ENCODE measurements around the gene F2R. TPM values are rescaled to one million over a fixed set of nuclear protein-coding genes. Genes with fewer than 3 reads are reported as not detected.

Gene F2R
- total RNA-seq, 2 experiments from 2014 or later, result 2.5 to 3.5 TPM

GRCh38 chr5:76716456-76717157 is 681 bp downstream of the F2R start:
- ATAC-seq, result no peak
- TF ChIP-seq CTCF (IDR thresholded peaks at IDR 0.05), result no peak
- intact Hi-C loops (cut with micrococcal nuclease), result no loop called here

GRCh38 chr5:76717222-76718083 is 1.5 kb downstream of the F2R start:
- TF ChIP-seq CTCF (IDR thresholded peaks at IDR 0.05), result no peak
- Mint-ChIP-seq H3K4me1 (ENCODE audit: low read depth) (peaks cover 24% of the 10 kb centered on the region), H3K9me3 (no peaks in the 10 kb centered on the region), H3K27me3 (peaks cover 42% of the 10 kb centered on the region), H3K36me3 (ENCODE audit: low read depth) (no peaks in the 10 kb centered on the region), H3K4me3 (peak overlapping the region; percentile 73), H3K27ac (no peak overlapping the region)
- DNase-seq (no peak), ATAC-seq (no peak)
- CTCF ChIA-PET, result interaction anchor here (1.0 to 5.9 kb wide), 4 partner anchors 8 to 116 kb away, joined by 3 to 23 read pairs (median 8); no protein-coding TSS in a partner anchor
- POLR2A ChIA-PET, result interaction anchor here (0.6 to 1.6 kb wide), 2 partner anchors 22 to 134 kb away, joined by 3 to 4 read pairs; no protein-coding TSS in a partner anchor
- intact Hi-C loops (cut with micrococcal nuclease), result no loop called here

More at GRCh38 chr5:76716456-76717157, 681 bp downstream of the F2R start:
- peak; percentile 42 for DNase-seq
- CTCF ChIA-PET, result interaction anchor here (1.0 to 5.9 kb wide), 4 partner anchors 9 to 115 kb away, joined by 3 to 23 read pairs (median 4); no protein-coding TSS in a partner anchor
- POLR2A ChIA-PET, result interaction anchor here (0.6 to 1.6 kb wide), 2 partner anchors 23 to 133 kb away, joined by 3 to 4 read pairs; no protein-coding TSS in a partner anchor
- peaks cover 42% of the 10 kb centered on the region for H3K27me3 Mint-ChIP-seq
- peaks cover 25% of the 10 kb centered on the region for H3K4me1 Mint-ChIP-seq (ENCODE audit: low read depth)
- no peaks in the 10 kb centered on the region for H3K36me3 Mint-ChIP-seq (ENCODE audit: low read depth)
- no peaks in the 10 kb centered on the region for H3K9me3 Mint-ChIP-seq
- H3K27ac Mint-ChIP-seq, result no peak overlapping the region
- peak overlapping the region; percentile 73 for H3K4me3 Mint-ChIP-seq

GRCh38 chr5:76718381-76718832 is 2.5 kb downstream of the F2R start:
- intact Hi-C loops (cut with micrococcal nuclease), result no loop called here
- no peak for ATAC-seq
- H3K27me3 Mint-ChIP-seq, result peaks cover 40% of the 10 kb centered on the region
- ChIA-PET CTCF (interaction anchor here (1.1 to 2.6 kb wide), 2 partner anchors 25 to 56 kb away, joined by 3 to 12 read pairs; no protein-coding TSS in a partner anchor), POLR2A (interaction anchor here (1.1 to 1.7 kb wide), 3 partner anchors 13 to 17 kb away, joined by 3 to 4 read pairs (median 3); no protein-coding TSS in a partner anchor)
- DNase-seq, result no peak
- no peaks in the 10 kb centered on the region for H3K36me3 Mint-ChIP-seq (ENCODE audit: low read depth)
- TF ChIP-seq CTCF (IDR thresholded peaks at IDR 0.05), result no peak
- H3K9me3 Mint-ChIP-seq, result no peaks in the 10 kb centered on the region
- H3K27ac Mint-ChIP-seq, result no peak overlapping the region
- no peak overlapping the region for H3K4me3 Mint-ChIP-seq
- peaks cover 24% of the 10 kb centered on the region for H3K4me1 Mint-ChIP-seq (ENCODE audit: low read depth)

- CTCF ChIA-PET, result interaction anchor here (1.1 to 2.6 kb wide), 2 partner anchors 26 to 56 kb away, joined by 3 to 12 read pairs; no protein-coding TSS in a partner anchor
- POLR2A ChIA-PET, result interaction anchor here (1.1 to 1.7 kb wide), 4 partner anchors 13 to 20 kb away, joined by 3 to 4 read pairs (median 3); no protein-coding TSS in a partner anchor
- TF ChIP-seq CTCF (IDR thresholded peaks at IDR 0.05), result no peak
- H3K27ac Mint-ChIP-seq, result no peak overlapping the region
- H3K27me3 Mint-ChIP-seq, result peaks cover 39% of the 10 kb centered on the region
- no peaks in the 10 kb centered on the region for H3K9me3 Mint-ChIP-seq
- peaks cover 23% of the 10 kb centered on the region for H3K4me1 Mint-ChIP-seq (ENCODE audit: low read depth)
- no peak overlapping the region for H3K4me3 Mint-ChIP-seq
- intact Hi-C loops (cut with micrococcal nuclease), result no loop called here
- H3K36me3 Mint-ChIP-seq (ENCODE audit: low read depth), result no peaks in the 10 kb centered on the region
- DNase-seq (no peak), ATAC-seq (no peak)
Observed at GRCh38 chr5:76718880-76719279, 3.0 kb downstream of the F2R start.
